Activated naive CD8-positive, alpha-beta T cell (primary cell): ENCODE data around the gene MYH4.

Experiments used
- H3K27ac Mint-ChIP-seq: one replicate; pipeline ENCODE4 v1.8.0; 2021; ENCODE audit warnings: mixed read lengths
- H3K27me3 Mint-ChIP-seq: one replicate; pipeline ENCODE4 v1.8.0; 2021; ENCODE audit warnings: mixed read lengths
- H3K36me3 Mint-ChIP-seq: one replicate; pipeline ENCODE4 v1.8.0; 2021; ENCODE audit warnings: mixed read lengths
- H3K4me1 Mint-ChIP-seq: one replicate; pipeline ENCODE4 v1.8.0; 2021; ENCODE audit warnings: low read depth, mixed read lengths
- H3K4me3 Mint-ChIP-seq: one replicate; pipeline ENCODE4 v1.8.0; 2021; ENCODE audit warnings: mild to moderate bottlenecking, mixed read lengths
- H3K9me3 Mint-ChIP-seq: one replicate; pipeline ENCODE4 v1.8.0; 2021; ENCODE audit warnings: low read depth, mixed read lengths

MYH4 gene

GRCh38 chr17:10457952-10458351 lies 11.4 kb downstream of the MYH4 start:
- Mint-ChIP-seq H3K36me3 (no peaks in the 10 kb centered on the region), H3K27me3 (peaks cover 10% of the 10 kb centered on the region)

GRCh38 chr17:10447026-10447931 lies 22.1 kb downstream of the MYH4 start:
- H3K4me1 Mint-ChIP-seq = no peaks in the 10 kb centered on the region
- H3K27ac Mint-ChIP-seq = no peak overlapping the region
- H3K4me3 Mint-ChIP-seq = no peak overlapping the region
- H3K9me3 Mint-ChIP-seq = no peaks in the 10 kb centered on the region
- H3K27me3 Mint-ChIP-seq = peaks cover 7% of the 10 kb centered on the region
- H3K36me3 Mint-ChIP-seq = no peaks in the 10 kb centered on the region

More at GRCh38 chr17:10457952-10458351, 11.4 kb downstream of the MYH4 start:
- Mint-ChIP-seq H3K4me3 (no peak overlapping the region), H3K4me1 (no peaks in the 10 kb centered on the region), H3K9me3 (no peaks in the 10 kb centered on the region), H3K27ac (no peak overlapping the region)

- Mint-ChIP-seq H3K27me3 (peaks cover 27% of the 10 kb centered on the region), H3K9me3 (no peaks in the 10 kb centered on the region), H3K36me3 (no peaks in the 10 kb centered on the region), H3K27ac (no peak overlapping the region), H3K4me1 (no peaks in the 10 kb centered on the region), H3K4me3 (no peak overlapping the region)
Measured at GRCh38 chr17:10439816-10440215, 29.5 kb downstream of the MYH4 start.

DNA sequence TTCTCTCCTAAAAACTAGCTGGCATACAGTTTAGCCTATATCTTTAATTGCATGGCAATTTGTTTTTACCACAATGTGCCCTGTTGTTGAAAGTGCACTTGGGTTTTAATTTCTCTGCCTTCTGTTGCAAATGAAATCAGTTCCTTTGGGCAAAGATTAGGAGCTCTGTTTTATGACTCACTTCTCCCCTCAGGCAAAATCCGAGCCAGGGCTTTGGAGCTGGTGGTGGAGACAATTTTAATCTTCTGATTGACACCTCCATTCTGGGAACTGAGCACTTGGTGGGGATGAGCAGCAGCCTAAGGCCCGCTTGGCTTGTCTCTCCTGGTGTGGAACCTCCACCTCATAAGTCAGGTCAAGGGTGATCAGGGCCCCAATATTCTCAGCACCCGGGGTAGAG lies 34.3 kb downstream of the MYH4 start:
- H3K9me3 Mint-ChIP-seq = peaks cover 13% of the 10 kb centered on the region
- H3K36me3 Mint-ChIP-seq = no peaks in the 10 kb centered on the region
- no peaks in the 10 kb centered on the region for H3K4me1 Mint-ChIP-seq
- H3K27me3 Mint-ChIP-seq = peaks cover 21% of the 10 kb centered on the region
- H3K4me3 Mint-ChIP-seq = no peak overlapping the region
- H3K27ac Mint-ChIP-seq = no peak overlapping the region

- peaks cover 8% of the 10 kb centered on the region for H3K27me3 Mint-ChIP-seq
- no peak overlapping the region for H3K27ac Mint-ChIP-seq
- no peak overlapping the region for H3K4me3 Mint-ChIP-seq
- no peaks in the 10 kb centered on the region for H3K36me3 Mint-ChIP-seq
- peaks cover 13% of the 10 kb centered on the region for H3K9me3 Mint-ChIP-seq
- no peaks in the 10 kb centered on the region for H3K4me1 Mint-ChIP-seq
Measured at GRCh38 chr17:10429421-10430045, 39.8 kb downstream of the MYH4 start.

DNA sequence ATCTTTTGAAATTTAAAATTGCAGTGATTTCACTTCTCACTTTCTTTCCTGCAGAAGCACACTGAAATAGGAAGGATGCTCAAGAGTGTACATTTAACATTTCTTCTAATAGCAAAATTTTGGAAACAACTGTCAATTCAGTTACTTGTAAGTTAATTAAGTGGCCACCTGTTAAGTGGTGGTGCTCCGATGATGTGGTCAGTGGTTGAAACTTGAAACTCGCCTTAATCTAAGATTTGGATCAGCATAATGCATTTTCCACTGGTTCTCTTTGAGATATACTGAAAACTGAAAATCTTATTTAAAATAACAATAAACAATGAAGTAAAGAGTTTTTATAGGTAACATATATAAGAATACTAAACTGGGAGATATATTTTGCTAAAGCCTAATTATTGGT lies 40.6 kb downstream of the MYH4 start:
- H3K27me3 Mint-ChIP-seq = peaks cover 6% of the 10 kb centered on the region
- peaks cover 13% of the 10 kb centered on the region for H3K9me3 Mint-ChIP-seq
- H3K4me1 Mint-ChIP-seq = no peaks in the 10 kb centered on the region
- no peaks in the 10 kb centered on the region for H3K36me3 Mint-ChIP-seq
- H3K27ac Mint-ChIP-seq = no peak overlapping the region
- no peak overlapping the region for H3K4me3 Mint-ChIP-seq

- no peak within 1 kb of the TSS for H3K27ac Mint-ChIP-seq
- H3K4me1 Mint-ChIP-seq = no peaks in the 10 kb centered on the region
Measured at GRCh38 chr17:10421900-10422542, 47.3 kb downstream of the MYH4 start, which contains the start of gene MYH8. Gene MYH8, minus strand, starts transcription at chr17:10421950. Its CDS starts 1,723 bp downstream, at chr17:10420227.

GRCh38 chr17:10421211-10421610 lies 48.1 kb downstream of the MYH4 start:
- Mint-ChIP-seq H3K4me3 (no peak overlapping the region), H3K4me1 (no peaks in the 10 kb centered on the region), H3K36me3 (no peaks in the 10 kb centered on the region), H3K27ac (no peak overlapping the region), H3K9me3 (no peaks in the 10 kb centered on the region), H3K27me3 (peaks cover 2% of the 10 kb centered on the region)

More at GRCh38 chr17:10421900-10422542, 47.3 kb downstream of the MYH4 start, which contains the start of gene MYH8:
- Mint-ChIP-seq H3K27me3 (peaks cover 4% of the 10 kb centered on the region), H3K4me3 (no peak within 1 kb of the TSS), H3K36me3 (no peaks in the 10 kb centered on the region), H3K9me3 (no peaks in the 10 kb centered on the region)

DNA sequence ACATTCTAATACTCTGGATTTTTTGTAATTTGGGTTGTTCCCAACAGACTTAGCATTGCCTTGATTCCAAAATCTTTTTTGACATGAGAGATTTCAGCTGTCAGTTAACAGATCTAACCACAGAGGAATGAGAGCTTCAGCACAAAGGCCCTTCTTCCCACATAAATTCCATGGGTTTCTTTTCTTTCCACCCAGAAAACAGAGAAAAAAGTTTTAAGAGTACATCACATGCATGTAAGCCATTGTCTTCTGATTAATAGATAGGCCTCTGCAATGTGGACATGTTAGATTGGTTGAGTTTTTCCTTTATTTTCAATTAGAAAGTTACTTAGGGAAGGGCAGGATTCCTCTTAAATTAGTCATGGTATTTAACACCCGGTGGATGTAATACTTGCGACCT lies 48.5 kb downstream of the MYH4 start:
- Mint-ChIP-seq H3K27me3 (peaks cover 5% of the 10 kb centered on the region), H3K4me1 (no peaks in the 10 kb centered on the region), H3K9me3 (no peaks in the 10 kb centered on the region), H3K36me3 (no peaks in the 10 kb centered on the region), H3K4me3 (no peak overlapping the region), H3K27ac (no peak overlapping the region)

DNA sequence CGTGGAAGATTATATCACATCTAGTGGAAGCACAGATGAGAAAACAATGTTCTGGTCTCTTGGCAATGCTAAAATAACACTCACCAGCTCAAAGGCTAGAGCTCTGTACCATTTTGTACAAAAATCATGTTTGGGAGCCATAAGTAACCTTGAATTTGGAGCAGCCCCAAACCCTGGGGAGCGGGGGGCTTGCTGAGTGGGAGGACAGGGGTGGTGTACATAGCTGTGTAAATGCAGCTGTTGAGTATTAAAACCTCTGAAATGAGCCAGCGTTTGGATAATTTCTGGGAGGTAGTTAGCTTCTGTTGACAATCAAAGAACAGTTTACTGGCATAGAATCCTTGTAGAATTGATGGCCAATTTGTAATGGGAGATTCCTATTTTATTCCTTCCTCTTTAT lies 51.9 kb downstream of the MYH4 start:
- Mint-ChIP-seq H3K4me3 (no peak overlapping the region), H3K4me1 (no peaks in the 10 kb centered on the region), H3K9me3 (no peaks in the 10 kb centered on the region), H3K27ac (no peak overlapping the region), H3K27me3 (peaks cover 11% of the 10 kb centered on the region), H3K36me3 (no peaks in the 10 kb centered on the region)

DNA sequence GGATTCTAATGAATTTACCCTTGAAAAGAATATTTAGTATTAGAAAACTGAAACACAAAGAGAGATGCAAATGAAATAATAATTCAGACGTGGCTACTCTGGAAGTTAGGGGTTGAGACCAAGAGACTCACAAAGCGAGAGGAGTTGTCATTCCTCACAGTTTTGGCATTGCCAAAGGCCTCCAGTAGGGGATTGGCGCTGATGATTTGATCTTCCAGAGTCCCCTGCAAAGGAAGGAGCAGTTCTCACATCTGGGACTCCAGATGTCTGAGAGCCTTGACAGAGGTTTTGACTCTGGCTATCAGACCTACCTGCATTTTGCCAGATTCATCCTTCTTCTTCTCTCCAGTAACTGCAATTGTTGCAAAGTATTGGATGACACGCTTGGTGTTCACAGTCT lies 54.2 kb downstream of the MYH4 start:
- Mint-ChIP-seq H3K27ac (no peak overlapping the region), H3K4me1 (no peaks in the 10 kb centered on the region), H3K27me3 (peaks cover 13% of the 10 kb centered on the region), H3K9me3 (no peaks in the 10 kb centered on the region), H3K4me3 (no peak overlapping the region), H3K36me3 (no peaks in the 10 kb centered on the region)

DNA sequence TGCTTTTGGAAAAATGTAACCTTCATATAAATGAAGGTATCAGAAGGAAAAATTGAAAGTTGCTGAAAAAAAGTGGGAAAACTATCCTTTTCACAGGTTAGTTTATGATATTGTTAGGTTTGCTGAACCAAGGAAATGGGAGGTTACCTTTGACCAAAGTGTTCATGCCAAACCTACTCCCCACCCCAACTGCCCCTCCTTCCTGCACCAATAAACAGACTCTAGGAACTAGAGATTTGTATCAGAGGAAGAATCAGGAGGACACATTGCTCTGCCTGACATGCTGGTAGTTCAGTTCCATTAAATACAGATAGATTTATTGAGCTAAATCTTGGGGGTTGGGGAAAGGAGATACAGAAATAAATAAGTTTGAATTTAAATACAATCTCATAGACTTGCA lies 65.8 kb downstream of the MYH4 start:
- no peaks in the 10 kb centered on the region for H3K36me3 Mint-ChIP-seq
- no peaks in the 10 kb centered on the region for H3K9me3 Mint-ChIP-seq
- no peak overlapping the region for H3K27ac Mint-ChIP-seq
- no peaks in the 10 kb centered on the region for H3K4me1 Mint-ChIP-seq
- peaks cover 5% of the 10 kb centered on the region for H3K27me3 Mint-ChIP-seq
- H3K4me3 Mint-ChIP-seq = no peak overlapping the region

GRCh38 chr17:10398352-10398751 lies 71.0 kb downstream of the MYH4 start:
- H3K9me3 Mint-ChIP-seq = no peaks in the 10 kb centered on the region
- no peak overlapping the region for H3K4me3 Mint-ChIP-seq
- peaks cover 7% of the 10 kb centered on the region for H3K27me3 Mint-ChIP-seq
- H3K27ac Mint-ChIP-seq = no peak overlapping the region
- H3K36me3 Mint-ChIP-seq = no peaks in the 10 kb centered on the region
- no peaks in the 10 kb centered on the region for H3K4me1 Mint-ChIP-seq

- peaks cover 10% of the 10 kb centered on the region for H3K27me3 Mint-ChIP-seq
- H3K9me3 Mint-ChIP-seq = no peaks in the 10 kb centered on the region
- H3K4me1 Mint-ChIP-seq = no peaks in the 10 kb centered on the region
- no peaks in the 10 kb centered on the region for H3K36me3 Mint-ChIP-seq
- no peak overlapping the region for H3K27ac Mint-ChIP-seq
- no peak overlapping the region for H3K4me3 Mint-ChIP-seq
Measured at GRCh38 chr17:10396524-10397163, 72.7 kb downstream of the MYH4 start.
